Kidney (tissue), 22 donors: ENCODE measurements around the gene TCEAL6. TPM values are rescaled to one million over a fixed set of nuclear protein-coding genes. Genes with fewer than 3 reads are reported as not detected.
"Not testable (repeated sequence)": the region's sequence is repeated elsewhere in the genome, so short reads cannot be mapped to it uniquely, and the experiment has no call there.

Source experiments
- DNase-seq, 5 donors: peaks; one replicate each; pipeline ENCODE4 v3.0.0-alpha.2; 2013 to 2020
- FAIRE-seq: peaks from 2 replicates; lab custom pipeline; 2012; peaks lifted over from hg19 to GRCh38; lab: Jason Lieb, UNC
- H3K27ac ChIP-seq, 2 donors: one replicate each; pipeline ENCODE4 v1.7.0; 2013; ENCODE audit warnings: low read depth in 2 of 2, low read length in 2 of 2, inconsistent platforms in 1 of 2
- H3K27me3 ChIP-seq: one replicate; pipeline ENCODE4 v1.7.1; 2013; ENCODE audit warnings: low read length, inconsistent platforms; ENCODE audit not compliant: control insufficient read depth, insufficient read depth
- H3K36me3 ChIP-seq, 3 donors: one replicate each; pipeline versions ENCODE4 v1.7.0 to v1.7.1; 2013; ENCODE audit warnings: low read length in 3 of 3, control low read depth in 1 of 3, inconsistent platforms in 1 of 3; ENCODE audit not compliant: insufficient read depth in 3 of 3, control insufficient read depth in 2 of 3
- H3K4me1 ChIP-seq, 3 donors: one replicate each; pipeline versions ENCODE4 v1.7.0 to v1.7.1; 2013; ENCODE audit warnings: low read length in 3 of 3, inconsistent platforms in 1 of 3, low read depth in 1 of 3; ENCODE audit not compliant: control insufficient read depth in 2 of 3, insufficient read depth in 2 of 3
- H3K4me3 ChIP-seq, 3 donors: one replicate each; pipeline versions ENCODE4 v1.7.0 to v1.8.1; 2013; ENCODE audit warnings: low read length in 3 of 3, control low read depth in 1 of 3, inconsistent platforms in 1 of 3
- H3K9ac ChIP-seq, 3 donors: one replicate each; pipeline versions ENCODE4 v1.7.0 to v1.7.1; 2013; ENCODE audit warnings: low read length in 3 of 3, control low read depth in 1 of 3, inconsistent platforms in 1 of 3
- H3K9me3 ChIP-seq, 3 donors: one replicate each; pipeline versions ENCODE4 v1.7.0 to v1.7.1; 2013; ENCODE audit warnings: low read length in 3 of 3, control low read depth in 1 of 3, inconsistent platforms in 1 of 3; ENCODE audit not compliant: control insufficient read depth in 2 of 3, insufficient read depth in 1 of 3
- intact Hi-C: fragments of 100-400 bp; cut with DNase I; formaldehyde crosslinking; loops from one replicate; pipeline ENCODE4 v1.11.1; 2022
- long read RNA-seq, 10 donors: library from polyadenylated mRNA in 1 of 10; unstranded in 1 of 10; transcript quantifications; one replicate each; pipeline ENCODE4 v2.0.0 and lab custom pipeline, GENCODE V29; 2021 to 2026
- polyA plus RNA-seq: library from polyadenylated mRNA; stranded (reverse); fragments of 350-450 nt; fragmentation: Illumina TruSeq; extraction: RNeasy Lipid Tissue Mini Kit (QIAGEN cat#74804); gene quantifications from one replicate; pipeline ENCODE4 v1.2.3, GENCODE V29; 2014; ENCODE audit warnings: low read depth, low replicate concordance; ENCODE audit not compliant: insufficient read depth
- total RNA-seq: library from RNA; stranded (reverse); fragmentation: NEBNext Ultra II Directional; extraction: Animal tissue kit (Norgen Biotek cat#: 25700); gene quantifications from one replicate; pipeline ENCODE4 v1.2.1, GENCODE V29; 2021
- TF ChIP-seq, protein P1 (sequence below): IDR thresholded peaks from 3 replicates; pipeline ENCODE4 v1.5.1; 2012; ENCODE audit warnings: mild to moderate bottlenecking, moderate library complexity, borderline replicate concordance; ENCODE audit not compliant: insufficient read depth; ENCODE audit errors: extremely low read depth
- donor health status: control.
- donor health status: control.
- donor health status: control.
- donor health status: control.
- donor health status: control.
- donor health status: DM: yes; HTN: yes; CAD: no.
- donor health status: Normal renal cell carcinoma (clear cell type).

TCEAL6 gene
- total RNA-seq (not detected), polyA plus RNA-seq (1.1 TPM)
- long read RNA-seq, donor 1, result 0 reads
- long read RNA-seq, donor 2, result 0 reads
- long read RNA-seq, donor 3, result 0 reads
- long read RNA-seq, donor 4, result 0 reads
- long read RNA-seq, donor 5, result 0 reads
- long read RNA-seq, donor 6, result 0 reads
- long read RNA-seq, donor 7, result 0 reads
- long read RNA-seq, donor 8, partial matches to known transcripts, result 21 of 61 reads
- long read RNA-seq, donor 8, other reads (novel, unspliced or antisense), result 40 of 61 reads
- long read RNA-seq, donor 9, result 0 reads
- long read RNA-seq, donor 10, result 0 reads

- H3K4me1 ChIP-seq, FAIRE-seq, H3K4me3 ChIP-seq, H3K9me3 ChIP-seq, H3K36me3 ChIP-seq, H3K27ac ChIP-seq, H3K9ac ChIP-seq, H3K27me3 ChIP-seq, intact Hi-C loops: not testable (repeated sequence)
- DNase-seq, result peak in 2 of 5 donors; percentile 3 to 32
Observed at GRCh38 chrX:102142274-102142673, at the start of gene TCEAL6. Gene TCEAL6 (minus strand): TSS chrX:102142481.

GRCh38 chrX:102185967-102186720 lies 43.9 kb upstream of the TCEAL6 start:
- H3K9me3 ChIP-seq, result no peaks in the 10 kb centered on the region
- H3K36me3 ChIP-seq, result no peaks in the 10 kb centered on the region
- H3K27me3 ChIP-seq, result no peaks in the 10 kb centered on the region
- no peak overlapping the region for H3K27ac ChIP-seq
- TF ChIP-seq, protein P1, sequence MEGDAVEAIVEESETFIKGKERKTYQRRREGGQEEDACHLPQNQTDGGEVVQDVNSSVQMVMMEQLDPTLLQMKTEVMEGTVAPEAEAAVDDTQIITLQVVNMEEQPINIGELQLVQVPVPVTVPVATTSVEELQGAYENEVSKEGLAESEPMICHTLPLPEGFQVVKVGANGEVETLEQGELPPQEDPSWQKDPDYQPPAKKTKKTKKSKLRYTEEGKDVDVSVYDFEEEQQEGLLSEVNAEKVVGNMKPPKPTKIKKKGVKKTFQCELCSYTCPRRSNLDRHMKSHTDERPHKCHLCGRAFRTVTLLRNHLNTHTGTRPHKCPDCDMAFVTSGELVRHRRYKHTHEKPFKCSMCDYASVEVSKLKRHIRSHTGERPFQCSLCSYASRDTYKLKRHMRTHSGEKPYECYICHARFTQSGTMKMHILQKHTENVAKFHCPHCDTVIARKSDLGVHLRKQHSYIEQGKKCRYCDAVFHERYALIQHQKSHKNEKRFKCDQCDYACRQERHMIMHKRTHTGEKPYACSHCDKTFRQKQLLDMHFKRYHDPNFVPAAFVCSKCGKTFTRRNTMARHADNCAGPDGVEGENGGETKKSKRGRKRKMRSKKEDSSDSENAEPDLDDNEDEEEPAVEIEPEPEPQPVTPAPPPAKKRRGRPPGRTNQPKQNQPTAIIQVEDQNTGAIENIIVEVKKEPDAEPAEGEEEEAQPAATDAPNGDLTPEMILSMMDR, result no peak
- no peak overlapping the region for H3K9ac ChIP-seq
- intact Hi-C loops, result no loop called here
- H3K4me3 ChIP-seq, result no peak overlapping the region
- FAIRE-seq, result no peak
- no peak for DNase-seq
- H3K4me1 ChIP-seq, result no peaks in the 10 kb centered on the region

GRCh38 chrX:102155806-102156179 lies 13.5 kb upstream of the TCEAL6 start, which contains the start of gene BEX5:
Gene BEX5 (minus strand): TSS chrX:102155977. CDS start chrX:102154265, 1,712 bp downstream.
- TF ChIP-seq, protein P1, result no peak
- Histone ChIP-seq H3K4me1 (no peaks in the 10 kb centered on the region), H3K27me3 (peaks cover 2% of the 10 kb centered on the region), H3K27ac (peak within 1 kb of the TSS; percentile 71 to 77), H3K36me3 (no peaks in the 10 kb centered on the region), H3K9ac (peak within 1 kb of the TSS; percentile 26 to 77 (median 55)), H3K4me3 (peak within 1 kb of the TSS; percentile 56 to 75 (median 72)), H3K9me3 (no peaks in the 10 kb centered on the region)
- FAIRE-seq (no peak), DNase-seq (peak; percentile 78 to 92 (median 85))
- intact Hi-C loops, result no loop called here
